Measurements from ENCODE around the gene ENDOD1.
"Not testable (repeated sequence)": the region's sequence is repeated elsewhere in the genome, so short reads cannot be mapped to it uniquely, and the experiment has no call there.

ENDOD1 gene, protein sequence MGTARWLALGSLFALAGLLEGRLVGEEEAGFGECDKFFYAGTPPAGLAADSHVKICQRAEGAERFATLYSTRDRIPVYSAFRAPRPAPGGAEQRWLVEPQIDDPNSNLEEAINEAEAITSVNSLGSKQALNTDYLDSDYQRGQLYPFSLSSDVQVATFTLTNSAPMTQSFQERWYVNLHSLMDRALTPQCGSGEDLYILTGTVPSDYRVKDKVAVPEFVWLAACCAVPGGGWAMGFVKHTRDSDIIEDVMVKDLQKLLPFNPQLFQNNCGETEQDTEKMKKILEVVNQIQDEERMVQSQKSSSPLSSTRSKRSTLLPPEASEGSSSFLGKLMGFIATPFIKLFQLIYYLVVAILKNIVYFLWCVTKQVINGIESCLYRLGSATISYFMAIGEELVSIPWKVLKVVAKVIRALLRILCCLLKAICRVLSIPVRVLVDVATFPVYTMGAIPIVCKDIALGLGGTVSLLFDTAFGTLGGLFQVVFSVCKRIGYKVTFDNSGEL

GRCh38 chr11:95089620-95090542 lies at the start of gene ENDOD1:
TSS of gene ENDOD1 (plus strand) at chr11:95089846. CDS start at chr11:95089928, 82 bp downstream.
- TF ChIP-seq, protein P1, sequence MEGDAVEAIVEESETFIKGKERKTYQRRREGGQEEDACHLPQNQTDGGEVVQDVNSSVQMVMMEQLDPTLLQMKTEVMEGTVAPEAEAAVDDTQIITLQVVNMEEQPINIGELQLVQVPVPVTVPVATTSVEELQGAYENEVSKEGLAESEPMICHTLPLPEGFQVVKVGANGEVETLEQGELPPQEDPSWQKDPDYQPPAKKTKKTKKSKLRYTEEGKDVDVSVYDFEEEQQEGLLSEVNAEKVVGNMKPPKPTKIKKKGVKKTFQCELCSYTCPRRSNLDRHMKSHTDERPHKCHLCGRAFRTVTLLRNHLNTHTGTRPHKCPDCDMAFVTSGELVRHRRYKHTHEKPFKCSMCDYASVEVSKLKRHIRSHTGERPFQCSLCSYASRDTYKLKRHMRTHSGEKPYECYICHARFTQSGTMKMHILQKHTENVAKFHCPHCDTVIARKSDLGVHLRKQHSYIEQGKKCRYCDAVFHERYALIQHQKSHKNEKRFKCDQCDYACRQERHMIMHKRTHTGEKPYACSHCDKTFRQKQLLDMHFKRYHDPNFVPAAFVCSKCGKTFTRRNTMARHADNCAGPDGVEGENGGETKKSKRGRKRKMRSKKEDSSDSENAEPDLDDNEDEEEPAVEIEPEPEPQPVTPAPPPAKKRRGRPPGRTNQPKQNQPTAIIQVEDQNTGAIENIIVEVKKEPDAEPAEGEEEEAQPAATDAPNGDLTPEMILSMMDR (IDR thresholded peaks at IDR 0.05; ENCODE audit: low read length, missing control alignments), result no peak
- DNase-seq (ENCODE audit: low read depth), result peak; percentile 84
- peak within 1 kb of the TSS; percentile 71 for H3K4me3 ChIP-seq (replicated peaks; ENCODE audit: low read depth, low read length)

DNA sequence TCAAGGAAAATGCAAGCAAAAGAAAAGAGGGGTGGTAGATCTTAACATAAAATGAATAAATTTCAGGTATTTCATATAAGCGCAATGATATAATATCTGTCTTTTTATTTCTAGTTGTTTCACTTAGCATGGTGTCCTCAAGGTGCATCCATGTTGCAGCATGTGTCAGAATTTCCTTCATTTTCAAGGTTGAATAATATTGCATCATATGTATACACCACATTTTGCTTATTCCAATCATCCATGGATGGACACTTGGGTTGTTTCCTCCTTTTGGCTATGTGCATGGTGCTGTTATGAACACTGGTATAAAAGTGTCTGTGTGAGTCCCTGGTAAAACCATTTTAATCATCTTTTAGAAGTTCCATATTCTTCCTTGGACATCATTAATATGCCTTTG lies 47.4 kb upstream of the ENDOD1 start:
- TF ChIP-seq, protein P1 (IDR thresholded peaks at IDR 0.05; ENCODE audit: low read length, missing control alignments), result no peak
- no peak overlapping the region for H3K4me3 ChIP-seq (replicated peaks; ENCODE audit: low read depth, low read length)
- DNase-seq (ENCODE audit: low read depth), result no peak

DNA sequence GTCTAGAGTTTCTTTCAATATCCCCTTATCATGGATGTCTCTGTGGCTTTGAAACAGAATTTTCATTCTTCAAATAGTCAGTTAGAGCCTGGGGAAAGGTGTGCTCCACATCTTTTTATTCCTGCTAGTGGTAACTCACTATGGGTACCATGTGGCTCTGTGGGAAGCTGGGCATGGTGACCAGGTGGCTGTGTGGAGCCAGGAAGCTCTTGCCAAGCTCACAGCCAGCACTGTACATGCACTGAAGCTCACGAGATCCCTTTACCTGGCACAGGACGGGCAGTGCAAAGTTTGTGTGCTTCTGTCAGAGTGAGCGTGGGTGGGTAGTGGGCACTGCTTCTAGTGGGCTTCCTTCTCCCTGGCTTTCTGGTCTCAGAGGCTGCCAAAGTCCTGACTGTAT lies 46.7 kb upstream of the ENDOD1 start:
- no peak for DNase-seq (ENCODE audit: low read depth)
- TF ChIP-seq, protein P1 (IDR thresholded peaks at IDR 0.05; ENCODE audit: low read length, missing control alignments), result no peak

DNA sequence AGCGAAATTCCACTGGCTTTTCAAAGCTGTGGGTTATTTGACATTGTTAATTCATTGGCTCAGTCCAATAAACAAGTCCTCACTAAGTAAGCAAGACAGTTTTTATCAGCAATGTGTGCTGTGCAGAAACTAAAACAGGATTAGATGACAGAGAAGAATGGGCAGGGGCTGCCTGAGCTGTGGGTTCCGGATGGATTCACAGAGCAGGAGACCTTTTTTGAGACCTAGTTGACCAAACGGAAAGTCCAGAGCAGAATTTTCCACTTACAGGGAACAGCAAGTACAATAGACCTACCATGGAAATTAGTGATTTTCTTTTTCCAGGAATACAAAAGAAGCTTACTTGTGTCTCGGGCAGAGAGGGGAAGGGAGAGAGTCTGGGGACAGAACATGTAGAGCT lies 45.6 kb upstream of the ENDOD1 start:
- TF ChIP-seq, protein P1 (IDR thresholded peaks at IDR 0.05; ENCODE audit: low read length, missing control alignments), result no peak

More for the DNA sequence above, 46.7 kb upstream of the ENDOD1 start:
- no peak overlapping the region for H3K4me3 ChIP-seq (replicated peaks; ENCODE audit: low read depth, low read length)

GRCh38 chr11:95045812-95046211 lies 43.8 kb upstream of the ENDOD1 start:
- H3K4me3 ChIP-seq (replicated peaks; ENCODE audit: low read depth, low read length), result no peak overlapping the region
- TF ChIP-seq, protein P1 (IDR thresholded peaks at IDR 0.05; ENCODE audit: low read length, missing control alignments), result no peak
- no peak for DNase-seq (ENCODE audit: low read depth)

More for the DNA sequence above, 45.6 kb upstream of the ENDOD1 start:
- DNase-seq (ENCODE audit: low read depth), result no peak
- H3K4me3 ChIP-seq (replicated peaks; ENCODE audit: low read depth, low read length), result no peak overlapping the region

DNA sequence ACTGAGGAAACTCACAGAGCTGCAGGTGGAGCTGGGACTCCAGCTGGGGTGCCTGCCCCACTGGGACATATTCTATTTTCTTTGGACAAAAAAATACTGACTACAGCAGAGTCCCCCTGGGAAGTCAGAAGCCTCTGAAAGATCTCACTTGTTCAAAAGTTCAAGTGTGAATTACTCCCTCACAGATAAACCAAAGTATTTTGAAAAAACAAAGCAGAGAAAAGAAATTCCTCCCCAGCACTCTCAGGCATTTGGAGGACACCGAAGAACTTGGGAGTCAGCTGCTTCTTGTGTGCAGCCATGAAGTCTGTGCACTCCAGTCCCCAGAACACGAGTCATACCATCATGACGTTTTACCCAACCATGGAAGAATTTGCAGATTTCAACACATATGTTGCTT lies 40.5 kb upstream of the ENDOD1 start, which contains the start of gene KDM4F:
Gene KDM4F, plus strand, starts transcription at position 301 of the 400 bp plus-strand sequence.
- DNase-seq (ENCODE audit: low read depth); H3K4me3 ChIP-seq (replicated peaks; ENCODE audit: low read depth, low read length): not testable (repeated sequence)

Measured in fibroblast of pulmonary artery (primary cell).